Measurements from ENCODE around the gene SIAE.
"Not testable (repeated sequence)": the region's sequence is repeated elsewhere in the genome, so short reads cannot be mapped to it uniquely, and the experiment has no call there.

SIAE gene

DNA sequence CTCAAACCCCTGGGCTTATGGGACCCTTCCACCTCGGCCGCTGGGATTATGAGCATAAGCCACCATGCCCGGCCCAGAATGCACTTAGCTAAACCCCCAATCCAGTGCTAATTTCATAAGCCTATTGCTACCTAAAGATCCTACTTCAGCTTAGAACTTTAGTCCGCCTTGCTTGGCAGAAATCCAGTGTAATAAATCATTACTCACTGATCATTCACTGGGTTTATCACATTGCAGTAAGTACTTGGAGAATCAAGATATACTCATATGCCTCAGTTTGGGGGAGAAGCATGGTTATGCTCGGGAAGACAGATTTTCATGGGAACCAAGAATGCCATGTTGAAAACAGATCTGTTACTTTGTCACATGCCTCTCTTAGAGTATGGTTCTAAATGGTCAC is 54.7 kb downstream of the SIAE start:
- DNase-seq: no peak

DNA sequence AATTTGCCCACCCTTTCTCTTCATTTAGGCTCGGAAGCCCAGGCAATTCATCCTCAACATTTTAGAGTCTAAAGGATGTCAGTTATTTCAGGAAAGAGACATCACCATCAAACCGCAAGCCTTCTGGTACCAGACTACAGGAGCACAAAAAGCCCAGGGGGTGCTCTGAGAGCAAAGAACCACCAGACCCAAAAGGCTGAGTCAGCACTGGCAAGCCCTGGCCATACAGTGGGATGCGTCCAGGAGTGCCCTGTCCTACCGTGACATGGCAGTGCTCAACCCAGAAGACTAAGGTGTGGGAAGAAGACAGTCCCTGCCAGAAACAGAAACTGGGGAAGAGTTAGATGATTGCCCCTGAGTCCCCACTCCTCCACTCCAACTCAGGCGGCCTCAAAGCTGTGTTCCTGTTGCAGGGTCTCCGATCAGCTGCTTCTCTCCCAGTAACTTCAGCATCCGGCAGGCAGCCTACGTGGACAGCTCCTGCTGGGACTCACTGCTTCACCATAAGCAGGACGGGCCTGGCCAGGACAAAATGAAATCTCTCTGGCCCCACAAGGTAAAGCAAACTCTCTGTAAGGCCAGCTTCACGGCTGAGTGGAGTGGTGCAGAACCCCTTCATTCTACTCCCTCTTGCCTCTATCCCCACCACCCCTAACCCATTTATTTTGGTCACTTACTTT is 60.8 kb downstream of the SIAE start:
- DNase-seq: no peak

DNA sequence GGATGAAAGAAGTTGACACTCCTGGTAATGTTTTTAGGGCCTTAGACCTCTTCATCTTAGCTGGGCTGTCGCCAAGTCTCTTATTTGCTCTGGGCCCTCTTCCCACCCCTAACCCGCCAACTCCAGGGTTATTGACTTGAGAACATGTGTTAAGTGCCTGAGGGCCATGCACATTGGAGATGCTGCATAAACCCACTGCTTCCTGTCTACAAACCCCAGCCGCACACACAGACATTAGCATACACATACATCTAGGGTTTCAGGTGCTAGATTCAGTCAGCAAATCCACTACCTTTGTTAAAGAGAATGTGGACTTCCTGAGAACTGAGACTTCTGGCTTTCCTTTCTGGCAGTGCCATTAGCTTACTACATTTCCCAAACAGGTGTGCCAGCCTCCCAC is 61.5 kb downstream of the SIAE start:
- DNase-seq: no peak

DNA sequence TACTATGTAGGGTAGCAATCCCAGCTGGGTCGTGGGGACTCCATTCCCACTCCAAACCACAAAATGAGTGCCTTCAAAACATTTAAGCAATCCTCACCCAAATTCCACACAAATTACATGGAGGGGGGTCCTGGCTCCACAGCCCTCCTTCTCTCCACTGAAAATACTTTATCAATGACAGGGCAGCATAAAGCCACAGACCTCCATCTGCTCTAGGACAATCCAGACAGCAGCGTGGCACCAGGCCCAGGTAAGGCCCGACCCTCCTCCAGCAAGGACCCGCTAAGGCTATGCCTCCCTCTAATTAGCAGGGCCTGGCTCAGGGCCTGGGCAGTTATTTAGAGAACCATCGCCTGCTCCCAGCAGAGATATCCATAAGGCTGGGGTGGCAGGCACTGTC is 62.5 kb downstream of the SIAE start, which contains the start of gene PANX3:
TSS of gene PANX3 (plus strand) at position 365 of the 400 bp plus-strand sequence. CDS start 129 bp downstream, outside the sequence.
- no peak for DNase-seq

DNA sequence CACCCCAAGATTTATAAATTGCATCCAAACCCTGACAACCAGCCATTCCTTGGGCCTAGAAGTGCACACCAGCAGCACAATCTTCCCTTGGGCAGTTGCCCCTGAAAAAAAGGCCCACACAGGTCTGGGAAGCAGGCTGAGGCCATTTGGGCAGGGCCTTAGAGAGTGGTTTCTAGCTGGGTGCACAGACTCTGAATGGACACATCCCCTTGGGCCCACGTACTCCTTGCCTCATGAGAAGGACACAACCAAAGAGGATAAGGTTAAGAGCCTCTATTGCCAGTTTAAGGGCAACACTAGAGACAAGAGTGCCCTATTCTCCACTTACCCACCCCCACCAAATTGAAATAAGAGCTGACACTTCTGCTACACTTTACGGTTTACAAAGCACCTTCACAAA is 63.2 kb downstream of the SIAE start:
- no peak for DNase-seq

DNA sequence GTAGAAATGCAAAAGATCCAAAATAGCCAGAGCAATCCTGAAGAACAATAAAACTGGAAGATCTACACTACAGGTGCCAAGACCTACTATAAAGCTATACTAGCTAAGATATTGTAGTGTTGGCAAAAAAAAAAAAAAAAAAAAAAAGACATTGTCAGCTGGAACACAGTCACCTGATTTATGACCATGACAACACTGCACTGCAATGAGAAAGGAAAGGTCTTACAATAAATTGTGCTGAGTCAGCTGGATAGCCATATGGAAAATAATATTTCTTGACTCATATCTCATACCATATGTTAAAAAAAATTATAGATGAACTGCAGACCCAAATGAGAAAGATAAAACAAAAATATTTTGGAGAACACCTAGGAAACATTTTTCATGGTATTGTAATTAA is 65.4 kb downstream of the SIAE start:
- DNase-seq: no peak

DNA sequence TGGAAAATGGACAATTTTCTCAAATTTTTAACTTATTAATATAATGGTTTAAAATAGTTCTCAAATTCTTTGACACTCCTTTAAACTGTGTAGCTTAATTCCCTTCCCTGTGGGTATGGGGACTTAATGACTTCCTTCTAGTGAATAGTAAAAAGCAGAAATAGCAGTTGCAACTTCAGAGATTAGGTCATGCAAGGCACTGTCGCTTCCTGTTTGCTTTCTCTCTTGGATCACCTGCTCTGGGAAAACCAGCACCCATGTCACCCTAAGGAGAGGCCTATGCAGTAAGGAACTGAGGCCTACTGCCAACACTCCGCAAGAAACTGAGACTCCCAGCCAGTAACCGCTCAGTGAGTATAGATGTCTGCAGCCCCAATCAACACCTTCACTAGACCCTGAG is 67.8 kb downstream of the SIAE start:
- DNase-seq: no peak

DNA sequence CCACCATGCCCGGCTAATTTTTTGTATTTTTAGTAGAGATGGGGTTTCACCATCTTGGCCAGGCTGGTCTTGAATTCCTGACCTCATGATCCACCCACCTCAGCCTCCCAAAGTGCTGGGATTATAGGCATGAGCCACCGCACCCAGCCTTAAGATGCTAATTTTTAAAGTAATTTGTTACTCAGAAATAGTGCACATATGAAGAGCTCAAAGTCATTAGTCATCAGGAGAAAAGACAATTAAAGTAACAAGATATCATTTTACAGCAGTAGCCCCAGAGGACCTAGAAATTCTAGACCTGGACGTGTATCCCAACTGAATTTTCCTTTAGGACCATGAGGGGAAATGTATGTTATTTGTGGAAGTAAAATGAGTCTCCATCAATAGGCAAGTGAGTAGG is 70.8 kb downstream of the SIAE start:
- not testable (repeated sequence) for DNase-seq

DNA sequence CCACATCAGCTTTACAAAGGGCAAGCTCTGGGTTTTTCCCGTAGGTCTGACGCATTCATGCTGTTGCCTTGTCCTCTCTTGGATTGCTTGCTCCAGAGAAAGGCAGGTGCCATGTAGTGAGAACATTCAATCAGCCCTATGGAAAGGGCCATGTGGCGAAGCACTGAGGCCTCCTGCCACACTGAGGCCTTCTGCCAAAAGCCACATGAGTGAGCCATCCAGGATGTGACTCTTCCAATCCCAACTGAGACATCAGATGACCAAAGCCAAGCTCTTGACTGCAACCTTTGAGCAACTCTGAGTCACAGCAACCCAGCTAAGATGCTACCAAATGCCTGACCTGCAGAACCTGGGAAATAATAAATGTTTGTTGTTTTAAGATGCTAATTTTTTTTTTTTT is 71.3 kb downstream of the SIAE start:
- DNase-seq: no peak

DNA sequence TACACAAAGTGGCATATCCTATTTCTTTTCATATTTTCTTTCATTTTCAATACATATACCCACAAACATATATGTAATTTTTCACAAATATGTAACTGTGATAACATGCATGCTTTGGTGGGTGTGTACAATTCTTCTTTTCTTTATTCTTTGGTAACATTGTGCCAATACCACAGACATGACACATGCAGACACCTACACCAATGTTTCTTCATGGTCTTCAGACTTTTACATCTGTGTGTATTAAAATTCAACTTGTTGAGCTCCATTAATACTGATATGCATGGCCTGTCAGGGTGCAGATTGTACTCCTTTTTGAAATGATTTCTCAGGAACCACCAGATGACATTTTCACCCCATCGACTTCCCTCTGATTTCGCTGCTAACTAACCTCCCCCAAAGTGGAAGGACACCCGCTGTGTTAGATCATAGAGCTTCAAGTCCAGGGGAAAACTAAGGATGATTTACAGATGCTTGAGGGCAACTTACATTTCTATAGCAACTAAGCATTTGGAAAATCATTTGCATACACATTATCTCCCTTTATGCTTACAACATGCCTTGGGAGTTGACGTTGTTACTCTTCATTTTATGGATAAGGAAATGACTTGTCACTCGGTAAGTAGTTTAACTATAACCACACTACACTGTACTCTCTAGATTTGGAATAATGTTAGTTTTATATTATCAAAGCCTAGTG is 72.8 kb downstream of the SIAE start:
- DNase-seq: no peak

DNA sequence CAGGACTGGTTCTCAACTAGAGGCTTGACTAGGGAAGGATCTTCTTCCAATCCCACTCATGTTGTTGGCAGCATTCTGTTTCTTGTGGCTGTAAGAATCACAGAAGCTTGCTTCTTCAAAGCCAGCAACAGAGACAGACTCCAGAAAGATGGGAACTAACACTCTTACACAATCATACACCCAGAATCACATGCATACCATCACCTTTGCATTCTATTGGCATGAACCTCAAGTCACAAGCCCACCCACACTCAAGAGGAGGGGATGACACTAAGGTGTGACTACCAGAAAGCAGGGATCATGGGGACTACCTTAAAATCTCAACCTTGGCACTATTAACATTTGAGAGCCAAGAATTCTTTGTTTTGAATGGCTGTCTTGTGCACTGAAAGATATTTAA is 75.9 kb downstream of the SIAE start:
- DNase-seq: no peak

DNA sequence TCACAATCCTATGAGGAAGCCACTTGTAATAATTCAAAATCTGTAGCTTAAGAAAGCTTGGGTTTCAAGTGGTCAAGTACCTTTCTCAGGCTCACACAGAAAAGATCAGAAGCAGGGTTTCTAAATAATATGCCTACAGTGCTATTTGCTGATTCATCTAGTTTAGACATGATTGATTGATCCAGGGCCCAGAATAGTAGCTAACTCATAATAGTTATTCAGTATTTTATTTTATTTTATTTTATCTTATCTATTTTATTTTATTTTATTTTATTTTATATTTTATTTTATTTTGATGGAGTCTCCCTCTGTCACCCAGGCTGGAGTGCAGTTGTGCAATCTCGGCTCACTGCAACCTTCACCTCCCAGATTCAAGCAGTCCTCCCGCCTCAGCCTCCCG is 78.2 kb downstream of the SIAE start:
- no peak for DNase-seq

DNA sequence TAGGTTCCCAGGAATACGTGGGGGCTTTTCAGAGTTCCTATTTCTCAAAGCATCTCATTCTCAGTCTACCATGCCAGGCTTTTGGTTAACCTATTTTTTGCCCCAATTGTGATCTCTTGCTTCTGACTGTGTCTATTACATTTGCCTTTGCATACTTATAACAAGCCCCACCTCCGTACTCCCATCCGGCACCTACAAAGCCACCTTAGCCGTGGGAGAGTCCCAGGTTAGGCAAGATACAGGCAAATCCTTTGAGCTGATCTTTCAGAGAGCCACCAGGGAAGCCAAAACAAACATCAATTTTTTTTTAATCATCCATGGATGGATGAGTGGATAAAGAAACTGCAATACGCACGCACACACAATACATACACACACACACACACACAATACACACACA is 80.9 kb downstream of the SIAE start:
- no peak for DNase-seq

DNA sequence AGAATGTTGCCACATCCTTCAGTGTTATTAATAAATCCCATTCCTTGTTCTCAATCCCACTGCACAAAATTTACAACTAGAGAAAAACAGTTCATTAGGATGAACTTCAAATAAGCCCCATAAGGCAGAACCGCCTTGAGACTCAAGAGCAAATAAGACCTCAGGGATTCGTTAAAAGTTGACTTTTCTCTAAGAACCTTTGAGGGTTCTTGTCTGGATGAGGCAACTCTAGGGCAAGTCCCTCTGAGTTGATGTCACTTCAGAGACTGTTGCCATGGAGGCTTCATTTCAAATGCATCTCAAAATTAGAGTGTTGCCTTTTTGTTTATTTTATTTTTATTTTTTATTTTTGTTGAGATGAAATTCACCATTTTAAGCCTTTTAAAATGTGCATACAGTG is 82.1 kb downstream of the SIAE start:
- DNase-seq: no peak

DNA sequence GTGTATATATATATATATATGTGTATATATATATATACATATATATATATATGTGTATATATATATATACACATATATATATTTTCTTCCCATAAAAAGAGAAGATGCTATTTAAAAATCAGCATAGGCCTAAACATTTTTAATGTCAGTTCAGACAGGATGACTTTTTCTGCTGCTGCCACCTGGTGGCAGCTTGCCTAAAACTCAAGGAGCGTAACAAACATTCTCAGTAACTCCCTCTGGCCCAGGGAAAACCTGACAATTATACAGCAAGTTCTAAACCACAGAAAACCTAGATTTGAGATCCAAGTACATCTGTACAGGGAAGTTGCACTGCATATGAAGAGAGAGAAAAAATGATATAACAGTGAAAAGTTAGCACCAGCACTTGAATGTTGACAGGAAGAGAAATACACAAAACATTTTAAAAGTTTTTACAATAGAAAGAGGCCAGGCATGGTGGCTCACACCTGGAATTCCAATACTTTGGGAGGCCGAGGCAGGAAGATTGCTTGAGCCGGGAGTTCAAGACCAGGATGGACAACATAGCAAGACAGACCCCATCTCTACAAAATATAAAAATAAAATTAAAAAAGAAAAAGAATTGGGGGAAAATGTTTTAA is 87.2 kb downstream of the SIAE start:
- peak; percentile 19 for DNase-seq

DNA sequence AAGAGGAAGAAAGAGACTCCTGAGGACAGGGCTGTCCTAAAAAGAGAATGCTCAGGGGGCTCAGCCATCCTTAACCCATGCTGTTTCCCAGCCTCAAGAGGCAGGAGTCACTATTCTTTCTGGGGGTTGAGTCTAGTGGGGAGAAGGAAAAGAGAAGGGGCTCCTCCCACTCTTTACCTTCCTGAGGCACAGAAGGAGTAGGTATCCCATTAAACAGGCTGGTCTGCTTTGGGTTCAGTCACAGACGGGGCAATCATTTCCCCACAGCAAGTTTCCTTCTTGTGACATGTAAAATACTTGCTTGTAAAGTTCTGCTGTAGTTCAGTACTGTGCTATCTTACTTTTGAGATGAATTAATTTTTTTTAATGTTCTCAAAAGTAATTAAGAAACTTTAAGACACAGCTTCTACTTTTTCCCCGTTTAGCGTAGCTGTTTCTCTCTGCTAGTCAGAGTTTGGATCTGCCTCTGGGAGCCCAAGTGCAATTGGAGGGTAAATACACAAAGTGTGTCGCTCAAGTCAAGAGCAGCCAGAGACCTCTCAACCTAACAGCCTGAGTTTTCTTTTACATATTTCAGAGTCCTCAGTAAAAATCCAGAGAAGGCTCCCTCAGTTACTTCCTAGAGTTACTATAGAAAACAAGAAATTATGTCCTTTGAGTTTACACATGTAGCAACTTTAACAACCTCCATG is 88.7 kb downstream of the SIAE start:
- DNase-seq: no peak

DNA sequence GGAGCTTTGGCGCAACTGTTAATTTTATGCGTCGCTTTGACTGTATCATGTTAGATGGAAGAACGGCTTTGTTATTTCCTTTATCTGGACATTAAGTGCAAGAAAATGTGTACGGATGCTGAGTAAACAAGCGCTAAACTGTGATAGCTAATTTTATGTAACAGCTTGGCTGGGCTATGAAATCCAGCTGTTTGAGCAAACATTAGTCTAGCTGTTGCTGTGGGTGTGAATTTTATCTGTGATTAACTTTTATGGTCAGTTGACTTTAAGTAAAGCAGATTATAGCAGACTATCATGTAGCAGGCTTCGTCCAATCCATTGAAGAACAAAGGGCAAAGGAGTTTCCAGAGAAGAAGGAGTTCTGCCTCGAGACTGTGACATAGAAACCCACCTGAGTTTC is 89.8 kb downstream of the SIAE start:
- DNase-seq: no peak
